Neutrophil (primary cell): Measurements from ENCODE around the gene SATB1.

Source experiments
- H3K27ac ChIP-seq: fragments of 200-600 bp; sonication (generic); 2 replicates; pipeline ENCODE4 v1.5.1; 2016; ENCODE audit warnings: mild to moderate bottlenecking, moderate library complexity
- H3K27me3 ChIP-seq: fragments of 200-600 bp; sonication (generic); 2 replicates; pipeline ENCODE4 v1.6.0; 2016; ENCODE audit warnings: mild to moderate bottlenecking
- H3K36me3 ChIP-seq: fragments of 200-600 bp; sonication (generic); 2 replicates; pipeline ENCODE4 v1.5.1; 2017
- H3K4me1 ChIP-seq, 2 experiments: fragments of 200-600 bp in 1 of 2; sonication (generic) in 1 of 2; 1 replicate in 1 of 2; 2 replicates in 1 of 2; pipeline versions ENCODE4 v1.5.1 to v1.6.1; 2013 to 2016; ENCODE audit warnings: low read depth in 1 of 2, low read length in 1 of 2, mild to moderate bottlenecking in 1 of 2, moderate library complexity in 1 of 2; ENCODE audit not compliant: control insufficient read depth in 1 of 2, insufficient read depth in 1 of 2
- H3K4me3 ChIP-seq, 2 experiments: fragments of 200-600 bp in 1 of 2; sonication (generic) in 1 of 2; 1 replicate in 1 of 2; 2 replicates in 1 of 2; pipeline ENCODE4 v1.5.1; 2013 to 2016; ENCODE audit warnings: low read depth in 1 of 2, low read length in 1 of 2, mild to moderate bottlenecking in 1 of 2, moderate library complexity in 1 of 2
- H3K9me3 ChIP-seq: fragments of 200-600 bp; sonication (generic); 2 replicates; pipeline ENCODE4 v1.5.1; 2016
- CTCF ChIP-seq: fragments of 200-600 bp; sonication (generic); IDR thresholded peaks from 2 replicates; pipeline ENCODE4 v1.5.1; 2016; ENCODE audit warnings: antibody characterized with exemption

SATB1 gene

GRCh38 chr3:18409266-18409665, 15.9 kb downstream of the SATB1 start:
- peaks cover 27% of the 10 kb centered on the region for H3K36me3 ChIP-seq
- no peaks in the 10 kb centered on the region for H3K9me3 ChIP-seq
- H3K4me3 ChIP-seq: no peak overlapping the region
- H3K4me1 ChIP-seq: no peaks in the 10 kb centered on the region
- no peak for TF ChIP-seq CTCF
- no peak overlapping the region for H3K27ac ChIP-seq
- H3K27me3 ChIP-seq: no peaks in the 10 kb centered on the region

GRCh38 chr3:18405141-18405540, 20.0 kb downstream of the SATB1 start:
- Histone ChIP-seq H3K4me3 (no peak overlapping the region), H3K4me1 (peaks cover 12 to 29% of the 10 kb centered on the region in 2 experiments), H3K27me3 (no peaks in the 10 kb centered on the region), H3K27ac (no peak overlapping the region), H3K9me3 (no peaks in the 10 kb centered on the region), H3K36me3 (peaks cover under 1% of the 10 kb centered on the region)
- no peak for TF ChIP-seq CTCF

- Histone ChIP-seq H3K4me3 (no peak overlapping the region), H3K36me3 (peaks cover 6% of the 10 kb centered on the region), H3K27me3 (no peaks in the 10 kb centered on the region), H3K4me1 (peaks cover 12 to 29% of the 10 kb centered on the region in 2 experiments), H3K9me3 (no peaks in the 10 kb centered on the region), H3K27ac (no peak overlapping the region)
- no peak for TF ChIP-seq CTCF
Observed at GRCh38 chr3:18403061-18403460, 22.1 kb downstream of the SATB1 start.

GRCh38 chr3:18402239-18402799, 22.8 kb downstream of the SATB1 start:
- no peak for TF ChIP-seq CTCF
- Histone ChIP-seq H3K4me1 (peaks cover 12 to 29% of the 10 kb centered on the region in 2 experiments), H3K4me3 (no peak overlapping the region), H3K27me3 (no peaks in the 10 kb centered on the region), H3K9me3 (no peaks in the 10 kb centered on the region), H3K27ac (no peak overlapping the region), H3K36me3 (peaks cover 6% of the 10 kb centered on the region)

GRCh38 chr3:18401300-18401961, 23.7 kb downstream of the SATB1 start:
- Histone ChIP-seq H3K4me1 (peaks cover 12 to 29% of the 10 kb centered on the region in 2 experiments), H3K4me3 (no peak overlapping the region), H3K27ac (peak overlapping the region; percentile 32), H3K27me3 (no peaks in the 10 kb centered on the region), H3K9me3 (no peaks in the 10 kb centered on the region), H3K36me3 (peaks cover 14% of the 10 kb centered on the region)
- TF ChIP-seq CTCF: no peak
